ENCODE results near the gene HEMK1. TPM values are rescaled to one million over a fixed set of nuclear protein-coding genes. Genes with fewer than 3 reads are reported as not detected.

Gene HEMK1
- total RNA-seq, 4 donors from 2014 or later = 4.4 to 11.8 (median 4.9) TPM

DNA sequence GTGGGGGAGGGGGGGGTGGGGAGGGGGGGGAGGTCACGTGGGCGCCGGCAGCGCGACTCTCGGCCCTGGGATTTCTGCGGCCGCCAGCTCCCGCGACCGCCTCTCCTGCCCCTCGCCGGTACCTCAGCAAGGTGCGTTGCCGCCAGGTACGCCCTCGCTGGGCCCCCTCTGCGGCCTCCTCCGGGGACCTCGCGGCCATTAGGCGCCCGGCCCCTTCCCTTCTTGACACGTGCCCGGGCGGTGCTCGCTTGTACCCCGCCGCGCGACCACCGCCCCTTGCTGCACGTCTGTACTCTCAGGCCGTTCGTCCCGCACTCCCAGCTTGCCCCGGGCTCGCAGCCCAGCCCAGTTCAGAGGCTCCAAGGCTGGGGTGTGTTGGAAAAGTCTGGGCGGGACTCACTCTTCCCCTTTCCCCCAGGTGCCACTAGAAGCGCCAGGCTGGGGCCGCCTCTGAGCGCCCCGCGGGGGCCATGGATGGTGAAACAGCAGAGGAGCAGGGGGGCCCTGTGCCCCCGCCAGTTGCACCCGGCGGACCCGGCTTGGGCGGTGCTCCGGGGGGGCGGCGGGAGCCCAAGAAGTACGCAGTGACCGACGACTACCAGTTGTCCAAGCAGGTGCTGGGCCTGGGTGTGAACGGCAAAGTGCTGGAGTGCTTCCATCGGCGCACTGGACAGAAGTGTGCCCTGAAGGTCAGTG lies 47.9 kb downstream of the HEMK1 start, which contains the start of gene MAPKAPK3:
Gene MAPKAPK3 (plus strand): TSS at position 56 of the 696 bp plus-strand sequence. CDS start 415 bp downstream, at position 471.
- Histone ChIP-seq H3K4me3 (peak within 1 kb of the TSS; percentile 74 to 97 (median 86)), H3K36me3 (no peaks in the 10 kb centered on the region), H3K9me3 (no peaks in the 10 kb centered on the region), H3K4me1 (peaks cover 21 to 83% (median 39%) of the 10 kb centered on the region in 3 donors), H3K27me3 (no peaks in the 10 kb centered on the region), H3K27ac (peak within 1 kb of the TSS; percentile 90 to 97 (median 94))
- DNase-seq = no peak
- WGBS, 2 donors = 0% methylated on average over 1 of the region's 58 CpGs; no CpG with 5 or more reads in 1 of the 2 donors
- TF ChIP-seq POLR2A (IDR thresholded peaks at IDR 0.05) = peak in 2 of 4 donors; percentile 33 to 37
- TF ChIP-seq, protein P1, sequence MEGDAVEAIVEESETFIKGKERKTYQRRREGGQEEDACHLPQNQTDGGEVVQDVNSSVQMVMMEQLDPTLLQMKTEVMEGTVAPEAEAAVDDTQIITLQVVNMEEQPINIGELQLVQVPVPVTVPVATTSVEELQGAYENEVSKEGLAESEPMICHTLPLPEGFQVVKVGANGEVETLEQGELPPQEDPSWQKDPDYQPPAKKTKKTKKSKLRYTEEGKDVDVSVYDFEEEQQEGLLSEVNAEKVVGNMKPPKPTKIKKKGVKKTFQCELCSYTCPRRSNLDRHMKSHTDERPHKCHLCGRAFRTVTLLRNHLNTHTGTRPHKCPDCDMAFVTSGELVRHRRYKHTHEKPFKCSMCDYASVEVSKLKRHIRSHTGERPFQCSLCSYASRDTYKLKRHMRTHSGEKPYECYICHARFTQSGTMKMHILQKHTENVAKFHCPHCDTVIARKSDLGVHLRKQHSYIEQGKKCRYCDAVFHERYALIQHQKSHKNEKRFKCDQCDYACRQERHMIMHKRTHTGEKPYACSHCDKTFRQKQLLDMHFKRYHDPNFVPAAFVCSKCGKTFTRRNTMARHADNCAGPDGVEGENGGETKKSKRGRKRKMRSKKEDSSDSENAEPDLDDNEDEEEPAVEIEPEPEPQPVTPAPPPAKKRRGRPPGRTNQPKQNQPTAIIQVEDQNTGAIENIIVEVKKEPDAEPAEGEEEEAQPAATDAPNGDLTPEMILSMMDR (IDR thresholded peaks at IDR 0.05) = peak in 1 of 6 experiments; percentile 5
- intact Hi-C loops (cut with DNase I) = no loop called here

DNA sequence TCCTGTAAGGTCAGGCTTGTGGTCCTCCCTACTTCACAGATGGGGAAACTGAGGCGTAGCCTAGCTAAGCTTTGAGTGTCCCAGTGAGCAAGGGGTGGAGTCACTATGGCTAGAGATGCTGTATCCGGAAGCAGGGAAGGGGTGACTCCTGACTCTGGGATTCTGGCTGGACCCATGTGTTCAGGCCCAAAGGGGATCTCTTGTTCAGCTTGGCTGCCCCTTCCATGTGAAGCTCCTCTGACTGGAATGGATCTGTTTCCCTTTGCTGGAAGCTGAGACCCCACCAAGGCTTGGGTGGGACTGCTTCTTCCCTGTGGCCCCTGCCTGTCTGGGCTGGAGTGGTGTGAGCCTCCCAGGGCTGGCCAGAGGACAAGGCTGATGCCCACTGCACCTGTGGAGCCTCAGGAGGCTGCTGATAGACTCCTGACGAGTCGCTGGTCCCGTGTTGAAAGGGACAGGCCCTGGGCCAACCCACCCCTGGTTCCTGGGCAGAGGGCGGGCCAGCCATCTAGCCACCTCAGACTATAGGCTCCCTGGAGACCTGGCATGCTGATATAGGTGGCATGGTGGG lies 48.7 kb downstream of the HEMK1 start:
- no peak for DNase-seq
- H3K27me3 ChIP-seq = no peaks in the 10 kb centered on the region
- H3K27ac ChIP-seq = peak overlapping the region; percentile 90 to 97 (median 94)
- WGBS, 2 donors = 15% methylated on average over 5 of the region's 6 CpGs; no CpG with 5 or more reads in 1 of the 2 donors
- intact Hi-C loops (cut with DNase I) = no loop called here
- peak overlapping the region; percentile 74 to 97 (median 86) for H3K4me3 ChIP-seq
- H3K36me3 ChIP-seq = no peaks in the 10 kb centered on the region
- no peak for TF ChIP-seq POLR2A (IDR thresholded peaks at IDR 0.05)
- TF ChIP-seq, protein P1 (IDR thresholded peaks at IDR 0.05) = no peak
- H3K4me1 ChIP-seq = peaks cover 24 to 83% (median 35%) of the 10 kb centered on the region in 3 donors
- H3K9me3 ChIP-seq = no peaks in the 10 kb centered on the region

DNA sequence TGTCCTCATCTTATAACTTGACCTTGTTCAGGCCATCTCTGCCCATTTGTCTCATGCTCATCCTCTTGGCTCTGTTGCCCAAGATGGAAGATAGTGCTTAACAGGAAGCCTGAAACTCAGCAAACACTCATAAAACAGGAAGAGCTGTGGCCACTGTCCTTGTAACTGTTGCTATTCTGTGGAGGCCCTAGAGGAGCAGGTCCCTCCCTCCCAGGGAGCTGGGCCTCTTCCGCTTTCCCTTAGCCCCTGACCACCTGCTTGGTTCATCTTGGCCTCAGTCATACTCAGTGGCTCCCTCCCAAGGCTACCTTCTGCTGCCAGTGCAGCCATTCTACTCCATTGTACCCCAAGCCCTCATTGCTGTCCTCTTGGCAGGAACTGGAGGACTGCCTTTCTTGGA lies 51.1 kb downstream of the HEMK1 start:
- WGBS, 2 donors = 88 to 93% methylated on average over 1 of the region's 1 CpG
- intact Hi-C loops (cut with DNase I) = no loop called here
- H3K27ac ChIP-seq = peak overlapping the region in 3 of 4 donors; percentile 50 to 72 (median 55)
- H3K4me1 ChIP-seq = peaks cover 48 to 93% (median 55%) of the 10 kb centered on the region in 3 donors
- DNase-seq = no peak
- H3K4me3 ChIP-seq = no peak overlapping the region
- no peaks in the 10 kb centered on the region for H3K27me3 ChIP-seq
- TF ChIP-seq, protein P1 (IDR thresholded peaks at IDR 0.05) = no peak
- TF ChIP-seq POLR2A (IDR thresholded peaks at IDR 0.05) = no peak
- no peaks in the 10 kb centered on the region for H3K36me3 ChIP-seq
- H3K9me3 ChIP-seq = no peaks in the 10 kb centered on the region

DNA sequence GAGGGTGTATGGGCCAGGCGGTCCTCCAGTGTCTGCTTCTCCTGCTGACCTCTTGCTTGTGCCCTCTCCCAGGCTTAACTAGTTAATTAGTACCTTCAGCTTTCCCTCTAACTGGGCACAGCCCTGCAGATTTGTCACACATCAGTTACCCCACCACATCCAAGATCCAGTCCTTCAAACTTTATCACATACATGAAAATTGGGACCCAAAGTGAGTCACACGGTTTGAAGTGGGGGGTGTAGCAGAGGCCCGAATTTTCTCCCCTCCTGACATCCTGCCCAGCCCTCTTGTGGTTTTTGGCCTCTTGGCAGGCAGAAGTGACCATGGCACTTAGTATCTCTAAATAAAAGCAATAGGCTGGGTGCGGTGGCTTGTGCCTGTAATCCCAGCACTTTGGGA lies 51.5 kb downstream of the HEMK1 start:
- no peaks in the 10 kb centered on the region for H3K36me3 ChIP-seq
- H3K27me3 ChIP-seq = no peaks in the 10 kb centered on the region
- no peak overlapping the region for H3K4me3 ChIP-seq
- TF ChIP-seq POLR2A (IDR thresholded peaks at IDR 0.05) = no peak
- TF ChIP-seq, protein P1 (IDR thresholded peaks at IDR 0.05) = no peak
- DNase-seq = no peak
- 49 to 64% methylated on average over 4 of the region's 4 CpGs for WGBS, 2 donors
- H3K9me3 ChIP-seq = no peaks in the 10 kb centered on the region
- intact Hi-C loops (cut with DNase I) = no loop called here
- peaks cover 52 to 94% (median 59%) of the 10 kb centered on the region in 3 donors for H3K4me1 ChIP-seq
- H3K27ac ChIP-seq = peak overlapping the region in 2 of 4 donors; percentile 50 to 55

DNA sequence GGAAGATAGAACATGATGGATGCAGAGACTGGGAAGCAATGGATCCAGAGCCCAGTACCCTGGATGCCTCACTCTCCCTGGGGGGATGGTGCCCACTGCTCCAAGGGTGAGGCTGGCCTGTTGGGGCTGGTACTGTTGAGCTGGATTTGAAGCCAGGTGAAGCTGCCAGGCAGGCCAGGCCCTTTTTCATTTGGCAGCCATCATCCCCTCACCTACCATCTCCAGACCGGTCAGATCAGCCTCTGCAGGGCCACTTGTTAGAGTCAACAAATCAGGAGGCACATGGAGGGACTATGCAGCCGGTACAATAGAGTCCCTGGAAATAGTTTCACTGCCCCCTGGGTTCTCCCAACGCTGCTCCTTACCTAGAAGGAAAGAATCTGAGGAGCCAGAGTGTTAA lies 53.6 kb downstream of the HEMK1 start:
- H3K4me1 ChIP-seq = peaks cover 58 to 98% (median 70%) of the 10 kb centered on the region in 3 donors

More for the DNA sequence above, 53.6 kb downstream of the HEMK1 start:
- H3K27me3 ChIP-seq = no peaks in the 10 kb centered on the region
- no peak for TF ChIP-seq POLR2A (IDR thresholded peaks at IDR 0.05)
- TF ChIP-seq, protein P1 (IDR thresholded peaks at IDR 0.05) = no peak
- intact Hi-C loops (cut with DNase I) = no loop called here
- 36 to 58% methylated on average over 2 of the region's 3 CpGs for WGBS, 2 donors
- H3K36me3 ChIP-seq = no peaks in the 10 kb centered on the region
- peak overlapping the region; percentile 24 to 79 (median 70) for H3K27ac ChIP-seq
- H3K9me3 ChIP-seq = no peaks in the 10 kb centered on the region
- H3K4me3 ChIP-seq = no peak overlapping the region
- no peak for DNase-seq

Data from esophagus squamous epithelium (tissue), 5 donors.